DMS 273 (cell line): ENCODE measurements around the gene CIPC.

Experiments used
- DNase-seq: peaks from one replicate; lab custom pipeline; 2025; ENCODE audit not compliant: unreplicated experiment; lab: John Stamatoyannopoulos, UW

CIPC gene

GRCh38 chr14:77069551-77069950 is 28.5 kb upstream of the CIPC start:
- DNase-seq = no peak

GRCh38 chr14:77071938-77072388 is 26.1 kb upstream of the CIPC start:
- DNase-seq = no peak

GRCh38 chr14:77074969-77075368 is 23.1 kb upstream of the CIPC start:
- no peak for DNase-seq

- DNase-seq = no peak
Observed at GRCh38 chr14:77076113-77076631, 21.9 kb upstream of the CIPC start.

GRCh38 chr14:77077040-77077439 is 21.0 kb upstream of the CIPC start:
- DNase-seq = no peak

GRCh38 chr14:77082356-77082755 is 15.7 kb upstream of the CIPC start:
- DNase-seq = no peak

- no peak for DNase-seq
Observed at GRCh38 chr14:77083082-77083481, 15.0 kb upstream of the CIPC start.

- no peak for DNase-seq
Observed at GRCh38 chr14:77084985-77085384, 13.1 kb upstream of the CIPC start.

GRCh38 chr14:77085538-77085937 is 12.5 kb upstream of the CIPC start:
- no peak for DNase-seq

GRCh38 chr14:77086017-77086727 is 11.9 kb upstream of the CIPC start:
- peak; percentile 46 for DNase-seq

GRCh38 chr14:77086951-77087350 is 11.1 kb upstream of the CIPC start:
- no peak for DNase-seq

GRCh38 chr14:77087631-77088030 is 10.4 kb upstream of the CIPC start:
- no peak for DNase-seq

- DNase-seq = peak; percentile 82
Observed at GRCh38 chr14:77088219-77088618, 9.8 kb upstream of the CIPC start.

- DNase-seq = no peak
Observed at GRCh38 chr14:77088645-77089044, 9.4 kb upstream of the CIPC start.

GRCh38 chr14:77091518-77091917 is 6.5 kb upstream of the CIPC start:
- no peak for DNase-seq

- DNase-seq = no peak
Observed at GRCh38 chr14:77092676-77093075, 5.4 kb upstream of the CIPC start.

- peak; percentile 93 for DNase-seq
Observed at GRCh38 chr14:77094672-77095284, 3.3 kb upstream of the CIPC start.

GRCh38 chr14:77097006-77097699 is 905 bp upstream of the CIPC start:
- DNase-seq = peak; percentile 75

- peak; percentile 68 for DNase-seq
Observed at GRCh38 chr14:77098529-77099353, 683 bp downstream of the CIPC start.

- peak; percentile 83 for DNase-seq
Observed at GRCh38 chr14:77099425-77100167, 1.5 kb downstream of the CIPC start.
